HFFc6 (cell line): ENCODE data around the gene CHST11. TPM values are rescaled to one million over a fixed set of nuclear protein-coding genes. Genes with fewer than 3 reads are reported as not detected.

Experiments
- DNase-seq: peaks from one replicate; pipeline ENCODE4 v3.0.0-alpha.2; 2018
- H3K27ac Mint-ChIP-seq: 2 replicates; pipeline ENCODE4 v1.8.0; 2020; ENCODE audit warnings: mild to moderate bottlenecking, mixed read lengths
- H3K27me3 Mint-ChIP-seq: 2 replicates; pipeline ENCODE4 v1.8.0; 2021; ENCODE audit warnings: mild to moderate bottlenecking, moderate library complexity, mixed read lengths; ENCODE audit not compliant: insufficient read depth
- H3K36me3 Mint-ChIP-seq: 2 replicates; pipeline ENCODE4 v1.8.0; 2021; ENCODE audit warnings: low read depth, mixed read lengths
- H3K4me1 Mint-ChIP-seq: 2 replicates; pipeline ENCODE4 v1.8.0; 2020; ENCODE audit warnings: low read depth, mixed read lengths
- H3K4me3 Mint-ChIP-seq: 2 replicates; pipeline ENCODE4 v1.8.0; 2020; ENCODE audit warnings: mild to moderate bottlenecking, moderate library complexity, mixed read lengths
- H3K9me3 Mint-ChIP-seq: 2 replicates; pipeline ENCODE4 v1.8.0; 2020; ENCODE audit warnings: mild to moderate bottlenecking, mixed read lengths
- CTCF ChIP-seq: fragments of 200-600 bp; sonication (generic); IDR thresholded peaks from 2 replicates; pipeline ENCODE4 v1.5.0; 2021; ENCODE audit warnings: antibody characterized with exemption, mild to moderate bottlenecking
- total RNA-seq, 6 experiments: library from RNA; stranded (reverse); fragmentation: NEBNext Ultra II Directional; extraction: Animal tissue kit (Norgen Biotek cat#: 25700); gene quantifications; 2 replicates in 1 of 6; 3 replicates in 5 of 6; pipeline ENCODE4 v1.2.3, GENCODE V29; 2021

The CHST11 gene
- total RNA-seq, 6 experiments from 2014 or later = 2.4 to 4.3 (median 3.8) TPM

- Mint-ChIP-seq H3K27ac (no peak overlapping the region), H3K36me3 (no peaks in the 10 kb centered on the region), H3K4me3 (no peak overlapping the region), H3K27me3 (no peaks in the 10 kb centered on the region; the same call in none of the 2 replicates), H3K9me3 (no peaks in the 10 kb centered on the region), H3K4me1 (peaks cover 70% of the 10 kb centered on the region)
- DNase-seq = no peak
- no peak for TF ChIP-seq CTCF
Measured at GRCh38 chr12:104700324-104700723, 243.6 kb downstream of the CHST11 start.

- Mint-ChIP-seq H3K9me3 (no peaks in the 10 kb centered on the region), H3K27ac (no peak overlapping the region), H3K27me3 (no peaks in the 10 kb centered on the region; the same call in none of the 2 replicates), H3K4me3 (no peak overlapping the region), H3K36me3 (no peaks in the 10 kb centered on the region), H3K4me1 (peaks cover 61% of the 10 kb centered on the region)
- no peak for TF ChIP-seq CTCF
- no peak for DNase-seq
Measured at GRCh38 chr12:104701301-104701700, 244.6 kb downstream of the CHST11 start.

GRCh38 chr12:104701756-104702155, 245.0 kb downstream of the CHST11 start:
- no peaks in the 10 kb centered on the region for H3K36me3 Mint-ChIP-seq
- H3K27ac Mint-ChIP-seq = no peak overlapping the region
- H3K9me3 Mint-ChIP-seq = no peaks in the 10 kb centered on the region
- peaks cover 60% of the 10 kb centered on the region for H3K4me1 Mint-ChIP-seq
- no peak overlapping the region for H3K4me3 Mint-ChIP-seq
- H3K27me3 Mint-ChIP-seq = peaks cover 2% of the 10 kb centered on the region
- TF ChIP-seq CTCF = no peak
- DNase-seq = no peak

- DNase-seq = peak; percentile 54
- peak overlapping the region; percentile 86 for H3K4me3 Mint-ChIP-seq
- TF ChIP-seq CTCF = no peak
- H3K36me3 Mint-ChIP-seq = no peaks in the 10 kb centered on the region
- peaks cover 6% of the 10 kb centered on the region for H3K27me3 Mint-ChIP-seq
- H3K27ac Mint-ChIP-seq = peak overlapping the region; percentile 93
- H3K4me1 Mint-ChIP-seq = peaks cover 60% of the 10 kb centered on the region
- no peaks in the 10 kb centered on the region for H3K9me3 Mint-ChIP-seq
Measured at GRCh38 chr12:104702565-104703139, 245.9 kb downstream of the CHST11 start.

- Mint-ChIP-seq H3K36me3 (no peaks in the 10 kb centered on the region), H3K27ac (0 out of 2 replicates have a peak overlapping the region, but pooled peaks have one; percentile 40), H3K4me1 (peaks cover 59% of the 10 kb centered on the region), H3K27me3 (peaks cover 6% of the 10 kb centered on the region), H3K4me3 (no peak overlapping the region; the same call in 1 of the 2 replicates), H3K9me3 (no peaks in the 10 kb centered on the region)
- DNase-seq = no peak
- TF ChIP-seq CTCF = no peak
Measured at GRCh38 chr12:104703372-104703771, 246.6 kb downstream of the CHST11 start.
